SK-N-SH (cell line): ENCODE data around the gene GPR148. TPM values are rescaled to one million over a fixed set of nuclear protein-coding genes. Genes with fewer than 3 reads are reported as not detected.
A peak's percentile ranks its signal among the peaks of the same experiment; 100 is the strongest.

Experiments
- CTCF ChIA-PET: fragments of 300-600, 350-600 bp; formaldehyde crosslinking; extraction: SDS; loops from one replicate; lab custom pipeline; 2021; lab: Yijun Ruan, JAX
- POLR2A ChIA-PET: fragments of 350-600 bp; sonication (Branson Sonifier 250); formaldehyde crosslinking; extraction: SDS; loops from one replicate; lab custom pipeline; 2020; ENCODE audit warnings: antibody characterized with exemption, inconsistent platforms; lab: Yijun Ruan, JAX
- DNase-seq: peaks from one replicate; pipeline ENCODE4 v3.0.0; 2012
- H2AFZ ChIP-seq: fragments of 200-600 bp; sonication (generic); 2 replicates; pipeline ENCODE4 v1.8.1; 2016; ENCODE audit warnings: antibody characterized with exemption, mild to moderate bottlenecking, low read depth
- H3F3A ChIP-seq: fragments of 200-600 bp; sonication (generic); replicated peaks from 2 replicates; pipeline ENCODE3; 2016; ENCODE audit warnings: antibody characterized with exemption, mild to moderate bottlenecking; ENCODE audit not compliant: insufficient read depth
- H3K27ac ChIP-seq, 2 experiments: fragments of 200-500 bp in 1 of 2; fragments of 200-600 bp in 1 of 2; sonication (Bioruptor generic) in 1 of 2; sonication (generic), shearing (Covaris generic) in 1 of 2; 2 replicates each; pipeline versions ENCODE4 v1.5.1 to v1.6.1; 2014 to 2016; ENCODE audit warnings: low read depth in 2 of 2, inconsistent platforms in 1 of 2, low read length in 1 of 2, mild to moderate bottlenecking in 1 of 2, mixed read lengths in 1 of 2
- H3K27me3 ChIP-seq: fragments of 200-600 bp; sonication (generic), shearing (Covaris generic); 2 replicates; pipeline ENCODE4 v1.6.1; 2016; ENCODE audit warnings: mixed run types; ENCODE audit not compliant: insufficient read depth
- H3K36me3 ChIP-seq, 2 experiments: fragments of 200-500 bp in 1 of 2; fragments of 200-600 bp in 1 of 2; sonication (Bioruptor generic) in 1 of 2; sonication (generic) in 1 of 2; replicated peaks in 1 of 2; 2 replicates each; pipeline versions ENCODE3 to v1.5.1; 2014 to 2016; ENCODE audit warnings: low read length in 1 of 2, mild to moderate bottlenecking in 1 of 2; ENCODE audit not compliant: insufficient read depth in 2 of 2, control insufficient read depth in 1 of 2
- H3K4me1 ChIP-seq, 2 experiments: fragments of 200-500 bp in 1 of 2; fragments of 200-600 bp in 1 of 2; sonication (Bioruptor generic) in 1 of 2; sonication (generic), shearing (Covaris generic) in 1 of 2; 2 replicates each; pipeline versions ENCODE4 v1.5.1 to v1.6.1; 2014 to 2016; ENCODE audit warnings: low read depth in 1 of 2, low read length in 1 of 2, mixed run types in 1 of 2; ENCODE audit not compliant: insufficient read depth in 2 of 2, control insufficient read depth in 1 of 2
- H3K4me2 ChIP-seq: fragments of 200-600 bp; sonication (generic), shearing (Covaris generic); 2 replicates; pipeline ENCODE4 v1.6.1; 2017; ENCODE audit warnings: mixed run types
- H3K4me3 ChIP-seq, 2 experiments: fragments of 200-500 bp in 1 of 2; fragments of 200-600 bp in 1 of 2; sonication (Bioruptor generic) in 1 of 2; sonication (generic), shearing (Covaris generic) in 1 of 2; 2 replicates each; pipeline versions ENCODE4 v1.5.1 to v1.8.1; 2014 to 2016; ENCODE audit warnings: low read depth in 2 of 2, inconsistent platforms in 1 of 2, low read length in 1 of 2, mild to moderate bottlenecking in 1 of 2, mixed read lengths in 1 of 2, moderate library complexity in 1 of 2
- H3K79me2 ChIP-seq: fragments of 200-600 bp; sonication (generic); 2 replicates; pipeline ENCODE4 v1.8.1; 2017; ENCODE audit warnings: mild to moderate bottlenecking; ENCODE audit not compliant: insufficient read depth
- H3K9ac ChIP-seq: fragments of 200-600 bp; sonication (generic); 2 replicates; pipeline ENCODE4 v1.6.1; 2017; ENCODE audit warnings: mixed run types
- H3K9me2 ChIP-seq: fragments of 200-600 bp; sonication (generic); 2 replicates; pipeline ENCODE4 v1.6.1; 2017; ENCODE audit warnings: mixed run types
- H3K9me3 ChIP-seq: fragments of 200-600 bp; sonication (generic); 2 replicates; pipeline ENCODE4 v1.6.1; 2017; ENCODE audit warnings: mixed run types, mild to moderate bottlenecking, moderate library complexity
- H4K20me1 ChIP-seq: fragments of 200-600 bp; sonication (generic); 2 replicates; pipeline ENCODE4 v1.6.1; 2017; ENCODE audit warnings: mild to moderate bottlenecking, mixed run types; ENCODE audit not compliant: insufficient read depth
- FOSL2 ChIP-seq: IDR thresholded peaks from 2 replicates; pipeline ENCODE4 v1.4.0; 2012; ENCODE audit warnings: low read depth, mild to moderate bottlenecking, moderate library complexity, borderline replicate concordance
- FOXM1 ChIP-seq: IDR thresholded peaks from 2 replicates; pipeline ENCODE4 v1.4.0; 2012; ENCODE audit warnings: low read depth, mild to moderate bottlenecking
- GABPA ChIP-seq: IDR thresholded peaks from 2 replicates; pipeline ENCODE4 v1.4.0; 2012; ENCODE audit warnings: low read depth, mild to moderate bottlenecking
- JUND ChIP-seq: IDR thresholded peaks from 2 replicates; pipeline ENCODE4 v1.4.0; 2012
- NFIC ChIP-seq: IDR thresholded peaks from 2 replicates; pipeline ENCODE4 v1.4.0; 2012; ENCODE audit warnings: borderline replicate concordance
- POLR2AphosphoS5 ChIP-seq: IDR thresholded peaks from 2 replicates; pipeline ENCODE4 v1.6.1; 2012; ENCODE audit warnings: low read depth, low read length
- RAD21 ChIP-seq: IDR thresholded peaks from 2 replicates; pipeline ENCODE4 v1.6.1; 2012; ENCODE audit warnings: mild to moderate bottlenecking, low read length
- RFX5 ChIP-seq: IDR thresholded peaks from 2 replicates; pipeline ENCODE4 v1.6.1; 2012; ENCODE audit warnings: mild to moderate bottlenecking, improper control_type of control experiment, low read length
- RXRA ChIP-seq: IDR thresholded peaks from 2 replicates; pipeline ENCODE4 v1.4.0; 2012; ENCODE audit warnings: low read depth, mild to moderate bottlenecking, borderline replicate concordance
- SMC3 ChIP-seq: IDR thresholded peaks from 2 replicates; pipeline ENCODE4 v1.6.1; 2012; ENCODE audit warnings: low read depth, low read length, improper control_type of control experiment
- WGBS: methylation state at CpG from one replicate; pipeline ENCODE4 v1.1.6; 2017; ENCODE audit warnings: low lambda C conversion rate; 5-methylcytosine and 5-hydroxymethylcytosine counted together
- polyA plus RNA-seq, 3 experiments: library from polyadenylated mRNA; depleted of rRNA; stranded (reverse); fragments of >200 nt; gene quantifications; 2 replicates each; pipeline ENCODE4 v1.2.3, GENCODE V29; 2012
- TF ChIP-seq, protein P1 (sequence below): fragments of 150-350 bp; IDR thresholded peaks from 2 replicates; pipeline ENCODE4 v1.6.1; 2017; ENCODE audit warnings: antibody characterized with exemption, low read length, low read depth, borderline replicate concordance
- TF ChIP-seq, protein P2 (sequence below): IDR thresholded peaks from 2 replicates; pipeline ENCODE4 v1.6.1; 2012; ENCODE audit warnings: mild to moderate bottlenecking, low read depth, low read length, moderate library complexity
- TF ChIP-seq, protein P3 (sequence below): fragments of 150-350 bp; IDR thresholded peaks from 2 replicates; pipeline ENCODE4 v1.6.1; 2016; ENCODE audit warnings: mild to moderate bottlenecking, low read depth, low read length

GPR148 gene
- polyA plus RNA-seq, 1 of the 3 experiments (the other 2 are of a cell fraction): not detected

DNA sequence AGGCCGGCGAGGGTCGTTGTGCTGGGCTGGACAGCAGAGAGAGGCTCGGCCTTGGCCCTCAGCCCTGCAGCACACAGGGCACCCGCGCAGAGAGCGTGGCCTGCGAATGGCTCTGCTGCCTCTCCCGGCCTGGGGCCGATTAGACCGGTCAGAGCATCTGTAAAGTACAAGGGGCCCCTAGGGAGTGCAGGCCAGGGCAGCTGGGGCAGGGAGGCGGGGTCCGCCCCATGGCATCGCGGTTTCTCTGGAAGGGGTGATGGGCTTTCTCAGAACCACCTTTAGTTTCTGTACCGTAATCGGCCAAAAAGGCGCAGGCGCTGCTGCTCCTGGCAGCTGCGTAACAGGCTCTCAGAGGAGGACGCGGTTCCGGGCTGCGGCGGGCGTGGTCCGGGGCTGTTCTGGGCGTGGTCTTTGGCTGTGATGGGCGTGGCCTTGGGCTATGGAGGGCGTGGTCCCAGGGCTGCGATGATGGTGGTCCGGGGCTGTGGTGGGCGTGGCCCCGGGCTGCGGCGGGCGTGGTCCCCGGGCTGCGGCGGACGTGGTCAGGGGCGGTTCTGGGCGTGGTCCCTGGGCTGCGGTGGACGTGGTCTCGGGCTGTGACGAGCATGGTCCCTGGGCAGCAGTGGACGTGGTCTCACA, 1.5 kb upstream of the GPR148 start (continued):
- no peak for TF ChIP-seq GABPA
- no peak for TF ChIP-seq NFIC
- no peak for TF ChIP-seq RFX5
- TF ChIP-seq, protein P1, sequence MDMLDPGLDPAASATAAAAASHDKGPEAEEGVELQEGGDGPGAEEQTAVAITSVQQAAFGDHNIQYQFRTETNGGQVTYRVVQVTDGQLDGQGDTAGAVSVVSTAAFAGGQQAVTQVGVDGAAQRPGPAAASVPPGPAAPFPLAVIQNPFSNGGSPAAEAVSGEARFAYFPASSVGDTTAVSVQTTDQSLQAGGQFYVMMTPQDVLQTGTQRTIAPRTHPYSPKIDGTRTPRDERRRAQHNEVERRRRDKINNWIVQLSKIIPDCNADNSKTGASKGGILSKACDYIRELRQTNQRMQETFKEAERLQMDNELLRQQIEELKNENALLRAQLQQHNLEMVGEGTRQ: no peak
- peak; percentile 16; the same call in 1 of the 2 replicates for TF ChIP-seq RAD21
- peak; percentile 65 for TF ChIP-seq POLR2AphosphoS5
- TF ChIP-seq, protein P2, sequence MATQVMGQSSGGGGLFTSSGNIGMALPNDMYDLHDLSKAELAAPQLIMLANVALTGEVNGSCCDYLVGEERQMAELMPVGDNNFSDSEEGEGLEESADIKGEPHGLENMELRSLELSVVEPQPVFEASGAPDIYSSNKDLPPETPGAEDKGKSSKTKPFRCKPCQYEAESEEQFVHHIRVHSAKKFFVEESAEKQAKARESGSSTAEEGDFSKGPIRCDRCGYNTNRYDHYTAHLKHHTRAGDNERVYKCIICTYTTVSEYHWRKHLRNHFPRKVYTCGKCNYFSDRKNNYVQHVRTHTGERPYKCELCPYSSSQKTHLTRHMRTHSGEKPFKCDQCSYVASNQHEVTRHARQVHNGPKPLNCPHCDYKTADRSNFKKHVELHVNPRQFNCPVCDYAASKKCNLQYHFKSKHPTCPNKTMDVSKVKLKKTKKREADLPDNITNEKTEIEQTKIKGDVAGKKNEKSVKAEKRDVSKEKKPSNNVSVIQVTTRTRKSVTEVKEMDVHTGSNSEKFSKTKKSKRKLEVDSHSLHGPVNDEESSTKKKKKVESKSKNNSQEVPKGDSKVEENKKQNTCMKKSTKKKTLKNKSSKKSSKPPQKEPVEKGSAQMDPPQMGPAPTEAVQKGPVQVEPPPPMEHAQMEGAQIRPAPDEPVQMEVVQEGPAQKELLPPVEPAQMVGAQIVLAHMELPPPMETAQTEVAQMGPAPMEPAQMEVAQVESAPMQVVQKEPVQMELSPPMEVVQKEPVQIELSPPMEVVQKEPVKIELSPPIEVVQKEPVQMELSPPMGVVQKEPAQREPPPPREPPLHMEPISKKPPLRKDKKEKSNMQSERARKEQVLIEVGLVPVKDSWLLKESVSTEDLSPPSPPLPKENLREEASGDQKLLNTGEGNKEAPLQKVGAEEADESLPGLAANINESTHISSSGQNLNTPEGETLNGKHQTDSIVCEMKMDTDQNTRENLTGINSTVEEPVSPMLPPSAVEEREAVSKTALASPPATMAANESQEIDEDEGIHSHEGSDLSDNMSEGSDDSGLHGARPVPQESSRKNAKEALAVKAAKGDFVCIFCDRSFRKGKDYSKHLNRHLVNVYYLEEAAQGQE: no peak
- no peak for TF ChIP-seq FOXM1

DNA sequence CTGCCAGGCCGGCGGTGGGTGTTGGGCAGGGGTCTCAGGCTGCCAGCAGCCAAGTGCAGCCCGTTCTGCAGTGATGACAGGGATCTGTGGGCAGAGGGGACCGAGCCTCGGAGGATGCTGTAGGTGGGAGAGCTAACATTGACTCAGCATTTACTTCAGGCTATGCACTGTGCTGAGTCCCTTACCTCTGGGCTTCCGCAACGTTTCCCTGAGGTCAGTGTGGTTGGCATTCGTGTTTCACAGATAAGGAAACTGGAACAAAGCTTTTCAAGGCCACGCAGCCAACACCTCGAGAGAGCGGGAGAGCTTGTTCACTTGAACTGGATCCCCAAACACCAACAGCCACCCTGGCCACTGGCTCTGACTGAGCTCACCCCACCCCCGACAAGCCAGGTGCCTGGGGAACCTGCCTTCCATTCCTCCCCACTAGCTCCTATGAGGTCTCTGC, 839 bp upstream of the GPR148 start:
- no peak for DNase-seq
- Histone ChIP-seq H3F3A (no peaks in the 10 kb centered on the region), H3K4me2 (peak overlapping the region; percentile 88), H3K36me3 (no peaks in the 10 kb centered on the region), H2AFZ (no peak overlapping the region), H3K9me3 (no peaks in the 10 kb centered on the region), H3K79me2 (no peaks in the 10 kb centered on the region), H3K4me1 (peaks cover 0 to 25% of the 10 kb centered on the region in 2 experiments; a peak in 2 of 4 replicates), H4K20me1 (no peaks in the 10 kb centered on the region), H3K27me3 (no peaks in the 10 kb centered on the region), H3K9ac (no peak overlapping the region), H3K27ac (peak overlapping the region in 1 of 2 experiments; percentile 11; a peak in 1 of 4 replicates), H3K4me3 (peak overlapping the region; percentile 46 to 62), H3K9me2 (no peaks in the 10 kb centered on the region)
- WGBS: 56% methylated on average over 5 of the region's 12 CpGs
- POLR2A ChIA-PET: interaction anchor here (3.1 kb wide), 1 partner anchor 16 kb away, joined by 20 read pairs; no protein-coding TSS in a partner anchor
- TF ChIP-seq NFIC (no peak), RFX5 (no peak), SMC3 (no peak), FOSL2 (no peak), RXRA (no peak), RAD21 (no peak), JUND (no peak)
- TF ChIP-seq, protein P3, sequence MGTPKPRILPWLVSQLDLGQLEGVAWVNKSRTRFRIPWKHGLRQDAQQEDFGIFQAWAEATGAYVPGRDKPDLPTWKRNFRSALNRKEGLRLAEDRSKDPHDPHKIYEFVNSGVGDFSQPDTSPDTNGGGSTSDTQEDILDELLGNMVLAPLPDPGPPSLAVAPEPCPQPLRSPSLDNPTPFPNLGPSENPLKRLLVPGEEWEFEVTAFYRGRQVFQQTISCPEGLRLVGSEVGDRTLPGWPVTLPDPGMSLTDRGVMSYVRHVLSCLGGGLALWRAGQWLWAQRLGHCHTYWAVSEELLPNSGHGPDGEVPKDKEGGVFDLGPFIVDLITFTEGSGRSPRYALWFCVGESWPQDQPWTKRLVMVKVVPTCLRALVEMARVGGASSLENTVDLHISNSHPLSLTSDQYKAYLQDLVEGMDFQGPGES: no peak
- TF ChIP-seq, all 33 proteins: peak for 0
- CTCF ChIA-PET: interaction anchor here (0.9 to 1.8 kb wide), 4 partner anchors 11 to 236 kb away, joined by 3 to 7 read pairs (median 4); no protein-coding TSS in a partner anchor
